SU-DHL-6 (cell line): ENCODE measurements around the gene INSM1.
A peak's percentile ranks its signal among the peaks of the same experiment; 100 is the strongest.

Experiments used
- H2AFZ ChIP-seq: fragments of 200-600 bp; sonication (generic); 2 replicates; pipeline ENCODE4 v1.6.1; 2014; ENCODE audit warnings: low read depth, mild to moderate bottlenecking, moderate library complexity, mixed read lengths, antibody characterized with exemption, low read length; ENCODE audit not compliant: severe bottlenecking
- H3F3A ChIP-seq: fragments of 200-600 bp; shearing (Covaris generic); 2 replicates; pipeline ENCODE4 v1.6.0; 2016; ENCODE audit warnings: antibody characterized with exemption, mild to moderate bottlenecking; ENCODE audit not compliant: insufficient read depth
- H3K27ac ChIP-seq: fragments of 200-600 bp; sonication (generic); 2 replicates; pipeline ENCODE4 v1.5.1; 2016; ENCODE audit warnings: low read depth, mild to moderate bottlenecking, low read length, moderate library complexity, mixed read lengths
- H3K27me3 ChIP-seq: fragments of 200-600 bp; sonication (generic), shearing (Covaris generic); 2 replicates; pipeline ENCODE4 v1.6.0; 2014; ENCODE audit warnings: mild to moderate bottlenecking, low read length
- H3K36me3 ChIP-seq: fragments of 200-600 bp; sonication (generic); 2 replicates; pipeline ENCODE4 v1.6.1; 2014; ENCODE audit warnings: mild to moderate bottlenecking, low read length, mixed read lengths
- H3K4me2 ChIP-seq: fragments of 300-600, 200-600 bp; shearing (Covaris generic), sonication (generic); 2 replicates; pipeline ENCODE4 v1.6.0; 2014; ENCODE audit warnings: low read length, low read depth, mild to moderate bottlenecking; ENCODE audit not compliant: poor library complexity, severe bottlenecking
- H3K4me3 ChIP-seq: fragments of 200-600 bp; sonication (generic); 2 replicates; pipeline ENCODE4 v1.5.1; 2014; ENCODE audit warnings: antibody characterized with exemption, low read length, mild to moderate bottlenecking, mixed read lengths; ENCODE audit not compliant: insufficient read depth, poor library complexity, severe bottlenecking
- H3K79me2 ChIP-seq: fragments of 200-600 bp; sonication (generic); 2 replicates; pipeline ENCODE4 v1.6.1; 2014; ENCODE audit warnings: mild to moderate bottlenecking, low read length, moderate library complexity; ENCODE audit not compliant: insufficient read depth
- H3K9ac ChIP-seq: fragments of 200-600 bp; sonication (generic); 2 replicates; pipeline ENCODE4 v1.7.0; 2014; ENCODE audit warnings: mild to moderate bottlenecking, low read length
- H3K9me2 ChIP-seq: fragments of 200-600 bp; sonication (generic); replicated peaks from 2 replicates; pipeline ENCODE4 v1.6.1; 2014; ENCODE audit warnings: low read length; ENCODE audit not compliant: insufficient read depth
- H3K9me3 ChIP-seq: fragments of 200-600 bp; sonication (generic); 2 replicates; pipeline ENCODE4 v1.6.1; 2014; ENCODE audit warnings: low read length, mixed read lengths; ENCODE audit not compliant: insufficient read depth
- H4K20me1 ChIP-seq: fragments of 200-600 bp; sonication (generic); 2 replicates; pipeline ENCODE4 v1.6.1; 2014; ENCODE audit warnings: low read depth, mild to moderate bottlenecking, antibody characterized with exemption, low read length, moderate library complexity, mixed read lengths
- CTCF ChIP-seq: fragments of 200-600 bp; sonication (generic); IDR thresholded peaks from one replicate; pipeline ENCODE4 v1.5.1; 2017; ENCODE audit warnings: antibody characterized with exemption, mild to moderate bottlenecking, low read length, moderate library complexity; ENCODE audit not compliant: insufficient read depth, poor library complexity, severe bottlenecking
- EZH2phosphoT487 ChIP-seq: fragments of 200-600 bp; sonication (generic), shearing (Covaris generic); conservative IDR thresholded peaks from 2 replicates; pipeline ENCODE4 v1.6.1; 2018; ENCODE audit warnings: mild to moderate bottlenecking, antibody characterized with exemption, low read length, moderate library complexity, mixed read lengths

Gene INSM1

DNA sequence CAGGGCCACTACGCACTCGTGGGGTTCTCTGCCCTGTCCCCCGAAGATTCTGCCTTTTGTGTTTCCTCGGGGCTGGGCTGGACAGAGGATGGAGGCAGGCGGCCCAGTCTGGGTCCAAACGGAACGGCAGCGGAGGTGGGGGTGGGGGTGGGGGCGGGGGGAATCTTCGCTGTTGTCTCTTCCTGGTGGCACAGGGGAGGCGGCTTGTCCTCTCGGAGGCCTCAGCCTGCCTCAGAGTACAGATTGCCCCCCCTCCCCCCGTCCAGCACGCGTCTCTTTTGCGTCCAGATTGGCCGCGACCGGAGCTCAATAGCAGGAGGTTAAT lies 1.4 kb upstream of the INSM1 start:
- H3K4me2 ChIP-seq: no peak overlapping the region
- no peaks in the 10 kb centered on the region; the same call in 1 of the 2 replicates for H4K20me1 ChIP-seq
- no peaks in the 10 kb centered on the region for H3K27me3 ChIP-seq
- H3K36me3 ChIP-seq: no peaks in the 10 kb centered on the region
- no peak overlapping the region for H3K9ac ChIP-seq
- TF ChIP-seq CTCF: no peak
- no peak for TF ChIP-seq EZH2phosphoT487
- H3K9me2 ChIP-seq: no peaks in the 10 kb centered on the region
- H2AFZ ChIP-seq: no peak overlapping the region
- H3K9me3 ChIP-seq: no peaks in the 10 kb centered on the region
- H3K27ac ChIP-seq: no peak overlapping the region
- H3K4me3 ChIP-seq: no peak overlapping the region
- peaks cover 3% of the 10 kb centered on the region; the same call in 1 of the 2 replicates for H3F3A ChIP-seq
- no peaks in the 10 kb centered on the region for H3K79me2 ChIP-seq

- no peaks in the 10 kb centered on the region for H3K9me2 ChIP-seq
- no peak overlapping the region for H2AFZ ChIP-seq
- H3K4me3 ChIP-seq: no peak overlapping the region
- no peaks in the 10 kb centered on the region; the same call in 1 of the 2 replicates for H4K20me1 ChIP-seq
- H3F3A ChIP-seq: peaks cover 3% of the 10 kb centered on the region; the same call in 1 of the 2 replicates
- H3K4me2 ChIP-seq: peak overlapping the region; percentile 41
- H3K27me3 ChIP-seq: no peaks in the 10 kb centered on the region
- TF ChIP-seq CTCF: no peak
- no peak for TF ChIP-seq EZH2phosphoT487
- H3K79me2 ChIP-seq: no peaks in the 10 kb centered on the region
- H3K9me3 ChIP-seq: no peaks in the 10 kb centered on the region
- no peaks in the 10 kb centered on the region for H3K36me3 ChIP-seq
- H3K27ac ChIP-seq: no peak overlapping the region
- no peak overlapping the region for H3K9ac ChIP-seq
These were observed 879 bp upstream of the INSM1 start for GRCh38 chr20:20366876-20367574.

DNA sequence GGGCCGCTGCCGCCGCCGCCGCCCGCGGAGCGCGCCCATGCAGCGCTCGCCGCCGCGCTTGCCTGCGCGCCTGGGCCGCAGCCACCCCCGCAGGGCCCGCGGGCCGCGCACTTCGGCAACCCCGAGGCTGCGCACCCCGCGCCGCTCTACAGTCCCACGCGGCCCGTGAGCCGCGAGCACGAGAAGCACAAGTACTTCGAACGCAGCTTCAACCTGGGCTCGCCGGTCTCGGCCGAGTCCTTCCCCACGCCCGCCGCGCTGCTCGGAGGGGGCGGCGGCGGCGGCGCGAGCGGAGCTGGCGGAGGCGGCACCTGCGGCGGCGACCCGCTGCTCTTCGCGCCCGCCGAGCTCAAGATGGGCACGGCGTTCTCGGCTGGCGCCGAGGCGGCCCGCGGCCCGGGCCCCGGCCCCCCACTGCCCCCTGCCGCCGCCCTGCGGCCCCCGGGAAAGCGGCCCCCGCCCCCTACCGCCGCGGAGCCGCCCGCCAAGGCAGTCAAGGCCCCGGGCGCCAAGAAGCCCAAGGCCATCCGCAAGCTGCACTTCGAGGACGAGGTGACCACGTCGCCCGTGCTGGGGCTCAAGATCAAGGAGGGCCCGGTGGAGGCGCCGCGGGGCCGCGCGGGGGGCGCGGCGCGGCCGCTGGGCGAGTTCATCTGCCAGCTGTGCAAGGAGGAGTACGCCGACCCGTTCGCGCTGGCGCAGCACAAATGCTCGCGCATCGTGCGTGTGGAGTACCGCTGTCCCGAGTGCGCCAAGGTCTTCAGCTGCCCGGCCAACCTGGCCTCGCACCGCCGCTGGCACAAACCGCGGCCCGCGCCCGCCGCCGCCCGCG lies 730 bp downstream of the INSM1 start:
- H3K9me2 ChIP-seq: no peaks in the 10 kb centered on the region
- no peaks in the 10 kb centered on the region for H3K9me3 ChIP-seq
- H2AFZ ChIP-seq: no peak overlapping the region
- no peak overlapping the region for H3K9ac ChIP-seq
- H3K27me3 ChIP-seq: no peaks in the 10 kb centered on the region
- H3K4me3 ChIP-seq: peak overlapping the region; percentile 49
- peak overlapping the region; percentile 55 for H3K4me2 ChIP-seq
- no peaks in the 10 kb centered on the region for H3K79me2 ChIP-seq
- no peak overlapping the region for H3K27ac ChIP-seq
- TF ChIP-seq CTCF (no peak), EZH2phosphoT487 (no peak)
- H3K36me3 ChIP-seq: no peaks in the 10 kb centered on the region
- no peaks in the 10 kb centered on the region; the same call in 1 of the 2 replicates for H4K20me1 ChIP-seq
- H3F3A ChIP-seq: peaks cover 3% of the 10 kb centered on the region; the same call in 1 of the 2 replicates
